Upper lobe of left lung (tissue), 4 donors: ENCODE results near the gene ANKRD10.

Source experiments
- EP300 ChIP-seq, 4 donors: sonication (generic); formaldehyde crosslinking; IDR thresholded peaks; one replicate each; pipeline ENCODE4 v1.5.1; 2017; ENCODE audit warnings: antibody characterized with exemption in 4 of 4, control low read depth in 2 of 4
- POLR2A ChIP-seq, 4 donors: fragments of 450-650 bp; IDR thresholded peaks; one replicate each; pipeline ENCODE4 v1.5.1; 2016 to 2017; ENCODE audit warnings: antibody characterized with exemption in 4 of 4, mild to moderate bottlenecking in 2 of 4
- TF ChIP-seq, protein P1 (sequence below), 6 experiments: fragments of 450-650 bp in 4 of 6; fragments of 200-600 bp in 2 of 6; sonication (generic) in 2 of 6; IDR thresholded peaks; one replicate each; pipeline ENCODE4 v1.5.1; 2016 to 2019; ENCODE audit warnings: antibody characterized with exemption in 6 of 6

DNA sequence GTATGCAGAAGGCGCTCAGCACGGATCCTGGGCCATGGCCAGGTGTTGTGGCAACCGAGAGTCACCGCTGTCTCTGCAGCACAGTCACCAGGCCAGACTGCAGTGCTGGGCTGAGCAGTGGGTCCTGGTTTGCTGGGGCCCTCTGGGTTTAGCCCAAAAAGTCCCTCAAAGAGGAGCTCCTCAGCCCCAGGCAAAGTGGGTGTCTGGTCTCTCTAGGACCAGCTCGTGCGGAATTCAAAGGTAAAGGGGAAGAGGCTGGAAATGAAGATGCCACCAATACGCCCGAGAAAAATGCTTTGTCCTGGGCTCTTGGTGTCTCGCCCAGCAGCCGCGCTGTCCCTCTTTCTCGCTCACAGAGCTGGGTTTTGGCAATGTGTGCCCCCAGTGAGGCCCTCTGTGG is 38.5 kb upstream of the ANKRD10 start:
- TF ChIP-seq, protein P1, sequence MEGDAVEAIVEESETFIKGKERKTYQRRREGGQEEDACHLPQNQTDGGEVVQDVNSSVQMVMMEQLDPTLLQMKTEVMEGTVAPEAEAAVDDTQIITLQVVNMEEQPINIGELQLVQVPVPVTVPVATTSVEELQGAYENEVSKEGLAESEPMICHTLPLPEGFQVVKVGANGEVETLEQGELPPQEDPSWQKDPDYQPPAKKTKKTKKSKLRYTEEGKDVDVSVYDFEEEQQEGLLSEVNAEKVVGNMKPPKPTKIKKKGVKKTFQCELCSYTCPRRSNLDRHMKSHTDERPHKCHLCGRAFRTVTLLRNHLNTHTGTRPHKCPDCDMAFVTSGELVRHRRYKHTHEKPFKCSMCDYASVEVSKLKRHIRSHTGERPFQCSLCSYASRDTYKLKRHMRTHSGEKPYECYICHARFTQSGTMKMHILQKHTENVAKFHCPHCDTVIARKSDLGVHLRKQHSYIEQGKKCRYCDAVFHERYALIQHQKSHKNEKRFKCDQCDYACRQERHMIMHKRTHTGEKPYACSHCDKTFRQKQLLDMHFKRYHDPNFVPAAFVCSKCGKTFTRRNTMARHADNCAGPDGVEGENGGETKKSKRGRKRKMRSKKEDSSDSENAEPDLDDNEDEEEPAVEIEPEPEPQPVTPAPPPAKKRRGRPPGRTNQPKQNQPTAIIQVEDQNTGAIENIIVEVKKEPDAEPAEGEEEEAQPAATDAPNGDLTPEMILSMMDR (IDR thresholded peaks at IDR 0.05), result no peak
- TF ChIP-seq POLR2A (IDR thresholded peaks at IDR 0.05), result no peak
- no peak for TF ChIP-seq EP300 (IDR thresholded peaks at IDR 0.05)
